Stimulated activated CD8-positive, alpha-beta memory T cell treated with anti-CD3 and anti-CD28 coated beads, Interleukin-2, amount 100 ng/mL, for 48 hours (primary cell): ENCODE data around the gene SLA2.
A peak's percentile ranks its signal among the peaks of the same experiment; 100 is the strongest.

Experiments used
- DNase-seq, 2 donors: peaks; one replicate each; pipeline ENCODE4 v3.0.0-alpha.2; 2020; ENCODE audit warnings: low read depth in 2 of 2

SLA2 gene

DNA sequence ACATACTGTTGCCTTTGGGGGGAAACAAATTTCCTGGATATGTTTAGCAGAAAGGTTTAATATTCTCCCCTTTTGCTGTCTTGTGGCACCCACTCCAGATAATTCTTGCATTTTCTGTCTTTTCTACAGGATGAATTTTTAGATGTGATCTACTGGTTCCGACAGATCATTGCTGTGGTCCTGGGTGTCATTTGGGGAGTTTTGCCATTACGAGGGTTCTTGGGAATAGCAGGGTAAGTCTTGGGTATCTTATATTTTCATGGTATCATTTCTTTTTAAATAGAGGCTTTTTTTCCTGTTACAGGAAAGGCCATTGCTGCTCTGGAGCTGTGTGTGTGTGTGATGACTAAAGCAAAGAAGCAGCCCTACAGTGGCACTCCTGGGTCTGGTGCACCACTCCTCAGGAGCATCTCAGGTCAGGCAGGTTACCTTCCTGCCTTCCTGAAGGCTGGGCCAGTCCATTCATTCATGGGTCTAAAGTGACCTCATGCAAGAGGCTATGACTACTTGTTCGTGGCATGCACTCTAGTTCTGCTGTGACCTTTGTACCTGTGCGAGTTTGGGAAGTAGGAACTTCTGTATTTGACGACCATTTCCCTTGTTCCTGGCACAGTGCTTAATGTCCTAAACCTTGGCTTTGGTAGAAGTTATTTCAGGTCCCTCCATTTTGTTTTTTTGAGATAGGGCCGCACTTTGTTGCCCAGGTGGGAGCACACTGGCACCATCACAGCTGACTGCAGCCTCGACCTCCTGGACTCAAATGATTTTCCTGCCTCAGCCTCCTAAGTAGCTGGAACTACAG is 38.2 kb downstream of the SLA2 start:
- no peak for DNase-seq

DNA sequence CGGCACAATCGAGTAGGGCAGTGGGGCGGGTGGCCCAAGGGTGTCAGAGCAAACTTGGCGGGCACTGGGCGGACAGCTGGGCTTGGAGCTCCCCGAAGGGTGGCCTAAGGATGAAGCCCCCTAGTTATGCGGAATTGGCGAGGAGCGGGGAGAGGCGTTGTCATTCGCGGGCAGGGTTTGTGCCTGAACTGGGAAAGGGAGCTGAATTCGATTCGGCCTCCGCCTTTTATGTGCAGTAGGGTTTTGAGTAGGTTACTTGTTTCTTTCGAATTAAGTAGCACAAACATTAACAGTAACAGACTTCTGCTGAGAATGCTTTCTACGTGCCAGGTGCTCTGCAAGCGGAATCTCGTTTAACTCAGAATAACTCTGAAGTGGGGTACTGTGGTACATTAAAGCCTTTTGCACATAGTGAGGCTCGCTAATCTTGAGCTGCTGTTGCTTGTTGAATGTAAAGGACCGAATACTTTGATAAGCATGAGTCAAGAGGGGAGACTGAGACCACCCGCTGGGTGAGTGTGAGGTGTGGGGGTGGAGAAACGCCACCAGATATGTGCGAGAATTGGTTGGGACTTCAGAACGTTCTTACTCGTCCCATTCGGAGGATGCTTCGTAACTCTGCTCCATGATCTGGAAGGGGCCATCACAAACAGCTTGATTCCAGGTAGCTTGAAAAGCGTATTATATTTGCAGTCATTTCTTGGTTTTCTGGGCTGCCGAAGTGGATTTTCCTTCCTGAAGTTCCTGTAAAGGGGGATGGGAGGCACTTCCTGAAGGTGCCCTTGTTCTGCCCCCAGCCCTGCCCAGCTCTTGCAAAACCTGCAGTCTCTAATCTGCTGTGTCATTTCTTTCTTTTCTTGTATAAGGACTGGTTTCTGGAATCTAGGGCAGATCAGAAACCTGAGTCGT is 39.6 kb downstream of the SLA2 start:
- no peak for DNase-seq

- DNase-seq = peak; percentile 99
These were observed 40.4 kb downstream of the SLA2 start, which contains the start of gene RAB5IF for GRCh38 chr20:36605399-36606157. Gene RAB5IF, plus strand, starts transcription at chr20:36605779. Its CDS starts 173 bp downstream, at chr20:36605952.

DNA sequence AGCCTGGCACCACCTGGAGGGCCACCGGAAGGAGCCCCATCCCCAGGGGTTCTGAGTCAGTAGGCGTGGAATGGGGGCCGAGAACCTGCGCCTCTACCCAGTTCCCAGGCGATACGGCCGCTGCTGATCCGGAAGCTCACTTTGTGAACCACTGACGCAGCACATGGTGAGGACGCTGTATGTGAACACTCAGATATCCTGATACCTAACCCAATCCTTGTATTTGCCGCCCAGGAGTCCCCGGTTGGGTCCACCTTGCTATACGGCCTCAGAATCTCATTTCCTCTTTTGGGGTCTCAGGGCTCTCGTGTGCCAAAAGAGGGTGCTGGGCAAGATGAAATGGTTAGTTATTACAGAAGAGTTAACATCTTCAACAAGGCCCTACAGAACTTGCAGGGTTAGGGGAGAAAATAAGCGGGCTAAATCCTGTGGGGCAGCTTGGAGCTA is 41.0 kb downstream of the SLA2 start:
- DNase-seq = peak in 1 of 2 donors; percentile 23

DNA sequence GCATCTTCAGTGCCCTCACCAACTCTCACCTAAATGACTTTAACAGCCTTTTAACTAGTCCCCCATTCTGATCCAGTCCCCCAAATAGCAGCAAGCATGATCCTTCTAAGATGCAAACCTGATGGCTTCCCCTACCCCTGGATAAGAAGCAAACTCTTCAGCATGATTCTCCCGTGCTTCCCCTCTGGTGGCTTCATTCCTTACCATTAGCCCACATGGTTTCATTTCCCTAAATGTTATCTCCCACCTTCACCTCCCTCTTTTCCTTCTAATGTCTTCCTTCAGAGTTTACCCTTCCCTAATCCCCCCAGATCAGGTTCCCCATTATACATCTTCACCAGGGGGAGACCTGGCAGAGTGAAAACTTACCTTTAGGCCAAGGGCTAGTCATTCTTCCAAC is 44.5 kb downstream of the SLA2 start:
- no peak for DNase-seq

GRCh38 chr20:36599912-36600345 is 46.1 kb downstream of the SLA2 start:
- no peak for DNase-seq

GRCh38 chr20:36593347-36593929 is 52.6 kb downstream of the SLA2 start:
- no peak for DNase-seq

GRCh38 chr20:36591854-36592641 is 53.9 kb downstream of the SLA2 start:
- DNase-seq = no peak

DNA sequence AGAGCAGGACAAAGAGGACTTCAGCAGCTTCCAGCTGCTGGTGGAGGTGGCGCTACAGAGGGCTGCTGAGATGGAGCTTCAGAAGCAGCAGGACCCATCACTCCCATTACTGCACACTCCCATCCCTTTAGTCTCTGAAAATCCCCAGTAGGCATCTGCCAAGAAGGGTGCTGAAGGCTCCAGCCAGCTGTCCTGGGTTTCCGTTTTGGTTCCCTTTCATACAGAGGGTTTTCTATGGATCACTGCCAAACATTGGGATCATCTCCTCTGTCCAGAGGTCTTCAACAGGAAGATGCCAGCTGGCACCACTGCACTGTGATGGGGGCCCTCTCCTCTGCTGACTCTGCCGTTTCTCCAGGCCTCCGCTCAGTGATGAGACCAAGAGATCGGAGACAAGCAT is 54.7 kb downstream of the SLA2 start:
- no peak for DNase-seq

- DNase-seq = no peak
These were observed 58.5 kb downstream of the SLA2 start for GRCh38 chr20:36587388-36588070.

GRCh38 chr20:36585410-36586125 is 60.4 kb downstream of the SLA2 start:
- DNase-seq = no peak

DNA sequence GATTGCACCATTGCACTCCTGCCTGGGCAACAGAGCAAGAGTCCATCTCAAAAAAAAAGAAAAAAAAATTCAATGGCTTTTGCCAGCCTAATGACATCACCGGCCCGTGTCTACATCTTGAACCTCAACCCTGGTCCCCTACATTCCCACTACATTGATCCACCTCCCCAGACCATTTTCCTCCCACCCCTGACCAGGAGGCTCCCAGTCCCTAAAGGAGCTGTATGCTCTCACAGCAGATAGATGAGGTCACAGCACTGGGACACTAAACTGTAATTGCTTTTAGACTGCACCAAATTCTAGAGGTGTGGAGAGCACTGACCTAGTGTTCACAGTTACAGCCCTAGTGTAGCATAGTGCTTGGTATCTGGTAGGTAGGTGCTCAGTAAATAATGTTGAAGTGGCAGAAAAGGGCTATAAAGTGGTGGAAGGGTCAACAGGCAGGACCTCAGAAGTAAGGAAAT is 61.9 kb downstream of the SLA2 start:
- no peak for DNase-seq

DNA sequence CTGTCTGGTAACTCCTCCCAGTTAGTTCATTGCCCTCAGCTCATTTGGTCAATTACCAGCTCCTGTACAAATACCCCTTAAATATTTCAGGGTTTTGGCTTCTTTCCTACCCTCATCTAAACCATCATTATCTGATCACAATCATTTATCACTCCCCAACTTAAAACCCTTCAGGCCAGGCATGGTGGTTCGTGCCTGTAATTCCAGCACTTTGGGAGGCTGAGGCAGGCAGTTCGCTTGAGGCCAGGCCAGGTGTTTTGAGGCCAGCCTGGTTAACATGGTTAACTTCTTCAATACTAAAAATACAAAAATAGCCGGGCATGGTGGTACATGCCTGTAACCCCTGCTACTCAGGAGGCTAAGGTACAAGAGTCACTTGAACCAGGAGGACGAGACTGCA is 63.2 kb downstream of the SLA2 start:
- DNase-seq = no peak

DNA sequence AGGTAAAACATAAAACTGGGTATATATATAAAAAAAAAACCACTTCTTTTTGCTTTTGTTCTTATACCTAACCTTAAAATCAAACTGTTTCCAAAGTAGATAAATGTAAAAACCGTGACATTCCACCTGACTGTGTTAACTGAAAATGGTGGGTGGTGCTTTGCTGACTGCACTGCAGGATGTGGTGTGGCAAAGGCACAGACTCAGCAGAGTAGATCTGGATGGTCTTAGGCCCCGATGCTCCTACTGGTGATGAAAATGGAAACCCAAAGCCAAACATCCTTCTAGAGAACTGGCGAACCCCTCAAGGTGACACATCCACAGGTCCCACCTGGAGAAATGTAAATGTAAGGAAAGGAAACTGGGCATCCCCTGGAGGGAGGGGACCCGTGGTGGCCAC is 63.7 kb downstream of the SLA2 start:
- no peak for DNase-seq

GRCh38 chr20:36579996-36580545 is 65.9 kb downstream of the SLA2 start:
- DNase-seq = no peak

- DNase-seq = no peak
These were observed 67.5 kb downstream of the SLA2 start for GRCh38 chr20:36578356-36579041.

- DNase-seq = no peak
These were observed 69.9 kb downstream of the SLA2 start for GRCh38 chr20:36576081-36576445.

DNA sequence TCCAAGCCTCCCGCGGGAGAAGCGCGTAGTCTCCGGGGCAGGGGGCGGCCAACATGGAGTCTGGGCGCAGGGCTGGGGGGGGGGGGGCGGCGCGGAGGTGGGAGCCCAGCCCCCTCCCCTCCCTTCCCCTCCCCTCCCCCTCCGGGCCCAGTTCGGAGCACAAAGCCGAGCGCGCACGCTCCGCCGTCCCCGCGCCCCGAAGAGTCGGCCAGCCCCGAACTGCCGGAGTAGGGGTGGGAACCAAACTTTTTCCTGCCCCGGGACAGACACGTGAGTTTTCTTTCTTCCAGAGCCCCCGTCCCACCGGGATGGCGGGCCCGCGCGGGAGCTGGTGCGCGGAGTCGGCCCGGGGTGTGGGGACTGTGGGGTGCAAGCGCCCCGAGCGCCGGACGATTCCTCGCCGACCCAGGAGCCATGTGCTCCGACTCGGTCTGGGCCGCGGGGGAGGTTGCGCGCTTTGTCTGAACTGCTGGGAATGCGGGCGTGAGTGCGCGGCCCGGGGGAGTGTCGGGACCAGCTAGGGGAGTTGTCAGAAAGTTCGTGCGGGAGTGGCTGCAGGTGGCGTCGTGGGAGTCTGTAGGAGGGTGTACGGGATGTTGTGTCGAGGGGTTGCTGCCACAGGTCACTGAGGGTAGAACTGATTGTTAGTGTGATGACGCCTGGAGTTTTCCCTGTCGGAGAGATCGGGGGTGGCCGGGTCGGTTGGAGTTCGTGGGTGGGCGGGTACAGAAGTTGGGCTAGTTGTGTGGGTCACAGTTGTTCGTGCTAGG is 71.4 kb downstream of the SLA2 start:
- peak; percentile 28 to 34 for DNase-seq
